SK-N-SH (cell line): Measurements from ENCODE around the gene HHATL. TPM values are rescaled to one million over a fixed set of nuclear protein-coding genes. Genes with fewer than 3 reads are reported as not detected.

Source experiments
- CTCF ChIA-PET: fragments of 300-600, 350-600 bp; formaldehyde crosslinking; extraction: SDS; loops from one replicate; lab custom pipeline; 2021; lab: Yijun Ruan, JAX
- POLR2A ChIA-PET: fragments of 350-600 bp; sonication (Branson Sonifier 250); formaldehyde crosslinking; extraction: SDS; loops from one replicate; lab custom pipeline; 2020; ENCODE audit warnings: antibody characterized with exemption, inconsistent platforms; lab: Yijun Ruan, JAX
- DNase-seq: peaks from one replicate; pipeline ENCODE4 v3.0.0; 2012
- H2AFZ ChIP-seq: fragments of 200-600 bp; sonication (generic); 2 replicates; pipeline ENCODE4 v1.8.1; 2016; ENCODE audit warnings: antibody characterized with exemption, mild to moderate bottlenecking, low read depth
- H3F3A ChIP-seq: fragments of 200-600 bp; sonication (generic); replicated peaks from 2 replicates; pipeline ENCODE3; 2016; ENCODE audit warnings: antibody characterized with exemption, mild to moderate bottlenecking; ENCODE audit not compliant: insufficient read depth
- H3K27ac ChIP-seq, 2 experiments: fragments of 200-500 bp in 1 of 2; fragments of 200-600 bp in 1 of 2; sonication (Bioruptor generic) in 1 of 2; sonication (generic), shearing (Covaris generic) in 1 of 2; 2 replicates each; pipeline versions ENCODE4 v1.5.1 to v1.6.1; 2014 to 2016; ENCODE audit warnings: low read depth in 2 of 2, inconsistent platforms in 1 of 2, low read length in 1 of 2, mild to moderate bottlenecking in 1 of 2, mixed read lengths in 1 of 2
- H3K27me3 ChIP-seq: fragments of 200-600 bp; sonication (generic), shearing (Covaris generic); 2 replicates; pipeline ENCODE4 v1.6.1; 2016; ENCODE audit warnings: mixed run types; ENCODE audit not compliant: insufficient read depth
- H3K36me3 ChIP-seq, 2 experiments: fragments of 200-500 bp in 1 of 2; fragments of 200-600 bp in 1 of 2; sonication (Bioruptor generic) in 1 of 2; sonication (generic) in 1 of 2; replicated peaks in 1 of 2; 2 replicates each; pipeline versions ENCODE3 to v1.5.1; 2014 to 2016; ENCODE audit warnings: low read length in 1 of 2, mild to moderate bottlenecking in 1 of 2; ENCODE audit not compliant: insufficient read depth in 2 of 2, control insufficient read depth in 1 of 2
- H3K4me1 ChIP-seq, 2 experiments: fragments of 200-500 bp in 1 of 2; fragments of 200-600 bp in 1 of 2; sonication (Bioruptor generic) in 1 of 2; sonication (generic), shearing (Covaris generic) in 1 of 2; 2 replicates each; pipeline versions ENCODE4 v1.5.1 to v1.6.1; 2014 to 2016; ENCODE audit warnings: low read depth in 1 of 2, low read length in 1 of 2, mixed run types in 1 of 2; ENCODE audit not compliant: insufficient read depth in 2 of 2, control insufficient read depth in 1 of 2
- H3K4me2 ChIP-seq: fragments of 200-600 bp; sonication (generic), shearing (Covaris generic); 2 replicates; pipeline ENCODE4 v1.6.1; 2017; ENCODE audit warnings: mixed run types
- H3K4me3 ChIP-seq, 2 experiments: fragments of 200-500 bp in 1 of 2; fragments of 200-600 bp in 1 of 2; sonication (Bioruptor generic) in 1 of 2; sonication (generic), shearing (Covaris generic) in 1 of 2; 2 replicates each; pipeline versions ENCODE4 v1.5.1 to v1.8.1; 2014 to 2016; ENCODE audit warnings: low read depth in 2 of 2, inconsistent platforms in 1 of 2, low read length in 1 of 2, mild to moderate bottlenecking in 1 of 2, mixed read lengths in 1 of 2, moderate library complexity in 1 of 2
- H3K79me2 ChIP-seq: fragments of 200-600 bp; sonication (generic); 2 replicates; pipeline ENCODE4 v1.8.1; 2017; ENCODE audit warnings: mild to moderate bottlenecking; ENCODE audit not compliant: insufficient read depth
- H3K9ac ChIP-seq: fragments of 200-600 bp; sonication (generic); 2 replicates; pipeline ENCODE4 v1.6.1; 2017; ENCODE audit warnings: mixed run types
- H3K9me2 ChIP-seq: fragments of 200-600 bp; sonication (generic); 2 replicates; pipeline ENCODE4 v1.6.1; 2017; ENCODE audit warnings: mixed run types
- H3K9me3 ChIP-seq: fragments of 200-600 bp; sonication (generic); 2 replicates; pipeline ENCODE4 v1.6.1; 2017; ENCODE audit warnings: mixed run types, mild to moderate bottlenecking, moderate library complexity
- H4K20me1 ChIP-seq: fragments of 200-600 bp; sonication (generic); 2 replicates; pipeline ENCODE4 v1.6.1; 2017; ENCODE audit warnings: mild to moderate bottlenecking, mixed run types; ENCODE audit not compliant: insufficient read depth
- CHD2 ChIP-seq: fragments of 150-350 bp; IDR thresholded peaks from 2 replicates; pipeline ENCODE4 v1.6.1; 2018; ENCODE audit warnings: low read length; ENCODE audit not compliant: partially characterized antibody
- ELF1 ChIP-seq: IDR thresholded peaks from 2 replicates; pipeline ENCODE4 v1.4.0; 2012
- JUND ChIP-seq: IDR thresholded peaks from 2 replicates; pipeline ENCODE4 v1.4.0; 2012
- NFIC ChIP-seq: IDR thresholded peaks from 2 replicates; pipeline ENCODE4 v1.4.0; 2012; ENCODE audit warnings: borderline replicate concordance
- RAD21 ChIP-seq: IDR thresholded peaks from 2 replicates; pipeline ENCODE4 v1.6.1; 2012; ENCODE audit warnings: mild to moderate bottlenecking, low read length
- RCOR1 ChIP-seq: fragments of 150-350 bp; IDR thresholded peaks from 2 replicates; pipeline ENCODE4 v1.6.1; 2017; ENCODE audit warnings: antibody characterized with exemption, low read length
- TAF1 ChIP-seq: IDR thresholded peaks from 2 replicates; pipeline ENCODE4 v1.6.1; 2012; ENCODE audit warnings: low read depth, mild to moderate bottlenecking, low read length, moderate library complexity, borderline replicate concordance
- WGBS: methylation state at CpG from one replicate; pipeline ENCODE4 v1.1.6; 2017; ENCODE audit warnings: low lambda C conversion rate; 5-methylcytosine and 5-hydroxymethylcytosine counted together
- polyA plus RNA-seq, 3 experiments: library from polyadenylated mRNA; depleted of rRNA; stranded (reverse); fragments of >200 nt; gene quantifications; 2 replicates each; pipeline ENCODE4 v1.2.3, GENCODE V29; 2012
- TF ChIP-seq, protein P1 (sequence below): fragments of 150-350 bp; IDR thresholded peaks from 2 replicates; pipeline ENCODE4 v1.6.1; 2016; ENCODE audit warnings: mild to moderate bottlenecking, low read depth, low read length
- TF ChIP-seq, protein P2 (sequence below): fragments of 150-350 bp; IDR thresholded peaks from 2 replicates; pipeline ENCODE4 v1.6.1; 2017; ENCODE audit warnings: antibody characterized with exemption, low read length, low read depth, borderline replicate concordance
- TF ChIP-seq, protein P3 (sequence below): IDR thresholded peaks from 2 replicates; pipeline ENCODE4 v1.6.1; 2012; ENCODE audit warnings: mild to moderate bottlenecking, low read depth, low read length, moderate library complexity

Gene HHATL
- polyA plus RNA-seq, 1 of the 3 experiments (the other 2 are of a cell fraction) = not detected

DNA sequence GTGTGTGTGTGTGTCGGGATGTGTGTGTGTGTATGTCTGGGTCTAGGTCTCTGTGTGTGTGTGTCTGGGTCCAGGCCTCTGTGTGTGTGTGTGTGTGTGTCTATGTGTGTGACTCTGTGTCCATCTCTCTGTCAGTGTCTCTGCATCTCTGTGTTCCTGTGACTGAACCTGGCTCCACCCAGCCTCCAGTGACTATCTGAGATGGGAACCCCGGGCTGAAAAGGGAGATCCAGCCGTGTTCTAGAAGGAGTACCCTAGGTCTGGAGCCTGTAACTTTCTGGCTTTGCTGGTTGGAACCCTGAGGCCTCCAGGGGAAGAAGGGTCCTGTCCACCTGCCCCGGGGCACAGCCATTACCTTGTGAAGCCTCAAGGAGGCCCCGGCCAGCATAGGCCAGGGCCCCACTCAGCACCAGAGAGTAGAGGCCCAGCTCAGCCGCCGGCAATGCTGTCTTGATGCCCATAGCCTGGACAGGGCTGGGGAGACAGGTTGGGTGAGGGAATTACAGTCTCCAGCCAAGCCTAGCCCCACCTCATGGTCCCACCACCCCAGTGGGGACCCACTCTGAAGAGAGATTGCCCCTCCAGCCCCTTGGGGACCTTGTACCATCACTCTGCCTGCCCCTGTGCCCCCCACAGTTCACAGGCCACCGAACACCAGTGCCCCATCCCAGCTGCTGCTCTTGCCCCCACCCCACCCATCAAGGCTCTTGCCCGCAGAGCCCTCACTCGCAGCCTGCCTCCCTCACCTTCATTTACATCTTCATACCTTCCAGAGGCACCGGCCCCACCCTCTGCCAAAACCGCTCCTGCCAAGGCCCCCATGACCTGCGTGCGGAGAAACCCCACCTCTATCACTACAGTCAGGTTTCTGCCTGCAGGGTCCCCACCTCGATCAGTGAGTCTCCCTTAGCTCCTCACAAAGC is 2.0 kb downstream of the HHATL start:
- Histone ChIP-seq H3K27ac (no peak overlapping the region), H3K9me2 (no peaks in the 10 kb centered on the region), H3K79me2 (no peaks in the 10 kb centered on the region), H3K4me2 (no peak overlapping the region), H3K4me3 (no peak overlapping the region), H3K36me3 (no peaks in the 10 kb centered on the region), H4K20me1 (no peaks in the 10 kb centered on the region), H3K4me1 (no peaks in the 10 kb centered on the region; a peak in 1 of 4 replicates), H3K9me3 (no peaks in the 10 kb centered on the region), H3F3A (no peaks in the 10 kb centered on the region), H2AFZ (no peak overlapping the region), H3K9ac (no peak overlapping the region), H3K27me3 (no peaks in the 10 kb centered on the region)
- POLR2A ChIA-PET = no interaction called here
- WGBS = 65% methylated on average over 11 of the region's 15 CpGs
- DNase-seq = peak; percentile 24
- TF ChIP-seq RAD21 (no peak), NFIC (no peak), ELF1 (no peak), CHD2 (no peak), RCOR1 (no peak)
- CTCF ChIA-PET = no interaction called here

DNA sequence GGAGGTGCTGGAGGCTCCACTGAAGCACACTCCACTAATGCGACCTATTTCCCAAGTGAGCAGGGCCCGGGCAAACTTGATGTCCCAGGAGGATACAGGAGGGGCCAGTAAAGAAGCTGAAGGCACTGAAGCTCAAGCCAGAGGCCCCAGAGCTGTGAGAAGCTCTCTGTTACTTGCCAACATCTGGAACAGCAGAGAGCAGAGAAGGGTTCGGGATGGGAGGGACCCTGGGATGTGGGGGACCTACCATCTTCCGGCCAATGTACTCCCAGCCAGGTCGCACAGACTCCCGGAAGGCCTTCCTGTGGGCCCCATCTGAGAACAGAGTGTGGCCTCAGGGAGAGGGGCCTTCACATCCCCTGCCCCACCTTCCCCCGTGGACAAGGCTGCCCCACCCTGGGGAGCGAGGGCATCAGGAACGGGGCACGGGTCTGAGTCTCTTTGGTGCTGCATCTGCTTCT is 3.1 kb downstream of the HHATL start:
- Histone ChIP-seq H3K9me3 (no peaks in the 10 kb centered on the region), H3K36me3 (no peaks in the 10 kb centered on the region), H3F3A (no peaks in the 10 kb centered on the region), H3K4me2 (no peak overlapping the region), H3K4me3 (no peak overlapping the region), H3K9me2 (no peaks in the 10 kb centered on the region), H3K9ac (no peak overlapping the region), H3K79me2 (no peaks in the 10 kb centered on the region), H3K27ac (no peak overlapping the region), H3K27me3 (no peaks in the 10 kb centered on the region), H2AFZ (no peak overlapping the region), H4K20me1 (no peaks in the 10 kb centered on the region), H3K4me1 (no peaks in the 10 kb centered on the region; a peak in 1 of 4 replicates)
- 64% methylated on average over 5 of the region's 10 CpGs for WGBS
- CTCF ChIA-PET = interaction anchor here (0.7 to 0.8 kb wide), 2 partner anchors 8 to 45 kb away, joined by 3 to 4 read pairs; no protein-coding TSS in a partner anchor
- TF ChIP-seq TAF1 = no peak
- TF ChIP-seq, protein P1, sequence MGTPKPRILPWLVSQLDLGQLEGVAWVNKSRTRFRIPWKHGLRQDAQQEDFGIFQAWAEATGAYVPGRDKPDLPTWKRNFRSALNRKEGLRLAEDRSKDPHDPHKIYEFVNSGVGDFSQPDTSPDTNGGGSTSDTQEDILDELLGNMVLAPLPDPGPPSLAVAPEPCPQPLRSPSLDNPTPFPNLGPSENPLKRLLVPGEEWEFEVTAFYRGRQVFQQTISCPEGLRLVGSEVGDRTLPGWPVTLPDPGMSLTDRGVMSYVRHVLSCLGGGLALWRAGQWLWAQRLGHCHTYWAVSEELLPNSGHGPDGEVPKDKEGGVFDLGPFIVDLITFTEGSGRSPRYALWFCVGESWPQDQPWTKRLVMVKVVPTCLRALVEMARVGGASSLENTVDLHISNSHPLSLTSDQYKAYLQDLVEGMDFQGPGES = no peak
- TF ChIP-seq, protein P2, sequence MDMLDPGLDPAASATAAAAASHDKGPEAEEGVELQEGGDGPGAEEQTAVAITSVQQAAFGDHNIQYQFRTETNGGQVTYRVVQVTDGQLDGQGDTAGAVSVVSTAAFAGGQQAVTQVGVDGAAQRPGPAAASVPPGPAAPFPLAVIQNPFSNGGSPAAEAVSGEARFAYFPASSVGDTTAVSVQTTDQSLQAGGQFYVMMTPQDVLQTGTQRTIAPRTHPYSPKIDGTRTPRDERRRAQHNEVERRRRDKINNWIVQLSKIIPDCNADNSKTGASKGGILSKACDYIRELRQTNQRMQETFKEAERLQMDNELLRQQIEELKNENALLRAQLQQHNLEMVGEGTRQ = no peak
- TF ChIP-seq JUND = no peak
- TF ChIP-seq, protein P3, sequence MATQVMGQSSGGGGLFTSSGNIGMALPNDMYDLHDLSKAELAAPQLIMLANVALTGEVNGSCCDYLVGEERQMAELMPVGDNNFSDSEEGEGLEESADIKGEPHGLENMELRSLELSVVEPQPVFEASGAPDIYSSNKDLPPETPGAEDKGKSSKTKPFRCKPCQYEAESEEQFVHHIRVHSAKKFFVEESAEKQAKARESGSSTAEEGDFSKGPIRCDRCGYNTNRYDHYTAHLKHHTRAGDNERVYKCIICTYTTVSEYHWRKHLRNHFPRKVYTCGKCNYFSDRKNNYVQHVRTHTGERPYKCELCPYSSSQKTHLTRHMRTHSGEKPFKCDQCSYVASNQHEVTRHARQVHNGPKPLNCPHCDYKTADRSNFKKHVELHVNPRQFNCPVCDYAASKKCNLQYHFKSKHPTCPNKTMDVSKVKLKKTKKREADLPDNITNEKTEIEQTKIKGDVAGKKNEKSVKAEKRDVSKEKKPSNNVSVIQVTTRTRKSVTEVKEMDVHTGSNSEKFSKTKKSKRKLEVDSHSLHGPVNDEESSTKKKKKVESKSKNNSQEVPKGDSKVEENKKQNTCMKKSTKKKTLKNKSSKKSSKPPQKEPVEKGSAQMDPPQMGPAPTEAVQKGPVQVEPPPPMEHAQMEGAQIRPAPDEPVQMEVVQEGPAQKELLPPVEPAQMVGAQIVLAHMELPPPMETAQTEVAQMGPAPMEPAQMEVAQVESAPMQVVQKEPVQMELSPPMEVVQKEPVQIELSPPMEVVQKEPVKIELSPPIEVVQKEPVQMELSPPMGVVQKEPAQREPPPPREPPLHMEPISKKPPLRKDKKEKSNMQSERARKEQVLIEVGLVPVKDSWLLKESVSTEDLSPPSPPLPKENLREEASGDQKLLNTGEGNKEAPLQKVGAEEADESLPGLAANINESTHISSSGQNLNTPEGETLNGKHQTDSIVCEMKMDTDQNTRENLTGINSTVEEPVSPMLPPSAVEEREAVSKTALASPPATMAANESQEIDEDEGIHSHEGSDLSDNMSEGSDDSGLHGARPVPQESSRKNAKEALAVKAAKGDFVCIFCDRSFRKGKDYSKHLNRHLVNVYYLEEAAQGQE = no peak
- POLR2A ChIA-PET = no interaction called here
- peak; percentile 27 for DNase-seq
